HCEC 1CT (cell line): Measurements from ENCODE around the gene GMDS.

ENCODE experiments used
- DNase-seq: peaks from one replicate; pipeline ENCODE4 v3.0.0-alpha.2; 2017

The GMDS gene

DNA sequence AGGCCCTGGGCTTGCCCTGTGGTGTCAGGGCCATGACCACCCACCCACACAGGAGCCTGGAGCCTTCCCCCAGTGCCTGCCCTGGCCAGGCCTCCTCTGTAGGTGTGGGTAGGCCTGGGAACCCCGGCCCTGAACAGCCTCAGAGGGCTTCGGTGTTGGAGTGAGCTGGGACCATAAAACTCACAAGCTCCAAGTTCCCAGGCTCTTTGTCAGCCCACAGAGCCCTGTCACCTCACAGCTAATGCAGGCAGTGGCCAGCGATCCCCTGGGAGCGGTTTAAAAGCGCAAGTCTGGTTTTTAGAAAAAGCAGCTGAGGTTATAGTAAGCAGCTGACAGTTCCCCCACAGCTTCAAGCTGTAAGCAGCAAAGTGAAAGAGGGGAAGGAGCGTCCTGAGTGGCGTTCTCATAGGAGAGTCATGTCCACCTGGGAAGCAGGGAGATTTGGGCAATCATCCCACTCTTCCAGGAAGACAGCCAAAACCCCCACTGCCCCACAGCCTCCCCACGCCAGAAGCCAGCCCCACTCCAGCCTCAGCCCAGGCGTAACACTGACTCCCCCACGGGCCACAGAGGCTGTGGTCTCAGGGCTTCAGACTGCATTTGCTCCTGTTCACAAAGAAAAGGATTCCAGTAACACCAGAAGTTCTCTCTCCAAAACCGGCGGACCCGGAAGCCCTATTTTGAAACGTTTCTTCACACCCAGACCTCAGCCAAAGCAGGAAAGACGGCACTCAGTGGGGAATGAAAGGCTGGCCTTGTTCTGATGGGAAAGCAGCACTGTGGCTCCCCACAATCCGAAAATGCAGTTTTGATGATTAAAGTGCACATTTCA, 670.0 kb downstream of the GMDS start:
- no peak for DNase-seq

DNA sequence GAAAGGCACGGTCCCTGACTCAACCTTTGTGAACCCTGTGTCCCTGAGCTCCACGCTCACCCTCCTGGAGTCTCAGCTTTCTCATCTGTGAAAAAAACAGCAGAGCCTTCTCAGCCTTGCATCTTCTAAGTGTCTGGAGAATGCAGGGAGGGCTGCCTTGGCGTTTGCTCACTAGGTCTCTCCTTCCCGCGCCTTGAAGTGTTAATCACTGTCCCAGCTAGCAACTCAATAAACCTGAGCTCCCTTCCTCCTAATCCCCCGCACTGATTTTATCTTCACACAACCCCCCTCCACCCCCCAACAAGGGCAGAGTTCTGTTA, 670.6 kb downstream of the GMDS start:
- DNase-seq, result no peak

DNA sequence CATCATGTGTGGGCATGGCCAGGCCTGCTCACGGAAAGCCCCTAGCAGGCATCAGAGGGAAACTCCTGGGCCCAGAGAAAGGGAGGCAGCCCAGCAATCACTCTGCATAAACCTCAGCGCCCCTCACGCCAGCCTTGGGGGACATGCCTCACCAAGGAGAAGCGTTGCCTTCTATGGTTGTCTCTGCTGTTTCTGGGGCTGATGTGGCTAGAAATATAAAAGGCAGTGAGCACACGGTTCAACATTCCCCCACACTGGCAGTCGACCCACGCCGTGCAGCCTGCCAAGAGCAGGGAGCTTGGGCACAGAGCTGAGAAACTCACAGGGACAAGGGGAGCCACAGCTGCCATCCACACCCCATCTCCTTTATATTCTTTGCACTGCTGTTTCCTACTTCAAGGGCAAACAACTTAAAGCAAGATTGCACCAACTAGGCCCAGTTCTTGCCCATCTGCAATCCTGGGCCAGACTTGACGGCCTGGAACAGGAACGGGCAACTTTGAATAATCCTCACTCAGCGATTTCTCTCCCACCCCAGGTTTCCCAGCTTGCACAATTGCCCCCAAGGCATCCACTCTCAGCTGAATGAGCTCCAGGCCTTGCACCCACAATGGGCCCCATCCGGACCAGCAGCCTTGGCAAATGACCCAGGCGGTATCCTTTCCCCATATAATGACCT, 671.2 kb downstream of the GMDS start:
- DNase-seq, result no peak
